WTC11 (cell line): ENCODE results near the gene FAHD1.

ENCODE experiments used
- SOX15 ChIP-seq: fragments of 250-450 bp; sonication (Bioruptor Pico); IDR thresholded peaks from 2 replicates; pipeline ENCODE4 v1.9.0; 2021; ENCODE audit warnings: mild to moderate bottlenecking
- TF ChIP-seq, protein P1 (sequence below): fragments of 200-600 bp; IDR thresholded peaks from 2 replicates; pipeline ENCODE4 v1.8.0; 2022; ENCODE audit warnings: antibody characterized with exemption

- TF ChIP-seq, protein P1, sequence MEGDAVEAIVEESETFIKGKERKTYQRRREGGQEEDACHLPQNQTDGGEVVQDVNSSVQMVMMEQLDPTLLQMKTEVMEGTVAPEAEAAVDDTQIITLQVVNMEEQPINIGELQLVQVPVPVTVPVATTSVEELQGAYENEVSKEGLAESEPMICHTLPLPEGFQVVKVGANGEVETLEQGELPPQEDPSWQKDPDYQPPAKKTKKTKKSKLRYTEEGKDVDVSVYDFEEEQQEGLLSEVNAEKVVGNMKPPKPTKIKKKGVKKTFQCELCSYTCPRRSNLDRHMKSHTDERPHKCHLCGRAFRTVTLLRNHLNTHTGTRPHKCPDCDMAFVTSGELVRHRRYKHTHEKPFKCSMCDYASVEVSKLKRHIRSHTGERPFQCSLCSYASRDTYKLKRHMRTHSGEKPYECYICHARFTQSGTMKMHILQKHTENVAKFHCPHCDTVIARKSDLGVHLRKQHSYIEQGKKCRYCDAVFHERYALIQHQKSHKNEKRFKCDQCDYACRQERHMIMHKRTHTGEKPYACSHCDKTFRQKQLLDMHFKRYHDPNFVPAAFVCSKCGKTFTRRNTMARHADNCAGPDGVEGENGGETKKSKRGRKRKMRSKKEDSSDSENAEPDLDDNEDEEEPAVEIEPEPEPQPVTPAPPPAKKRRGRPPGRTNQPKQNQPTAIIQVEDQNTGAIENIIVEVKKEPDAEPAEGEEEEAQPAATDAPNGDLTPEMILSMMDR, result no peak
- no peak for TF ChIP-seq SOX15
Observed at GRCh38 chr16:1784977-1785845, 41.8 kb upstream of the FAHD1 start.
